Retina (tissue), 1 donor: ENCODE data around the gene ADAMTS20.
A peak's percentile ranks its signal among the peaks of the same experiment; 100 is the strongest.
"Not testable (repeated sequence)": the region's sequence is repeated elsewhere in the genome, so short reads cannot be mapped to it uniquely, and the experiment has no call there.

ENCODE experiments used
- DNase-seq: peaks from one replicate; pipeline ENCODE4 v3.0.0-alpha.2; 2016

The ADAMTS20 gene

DNA sequence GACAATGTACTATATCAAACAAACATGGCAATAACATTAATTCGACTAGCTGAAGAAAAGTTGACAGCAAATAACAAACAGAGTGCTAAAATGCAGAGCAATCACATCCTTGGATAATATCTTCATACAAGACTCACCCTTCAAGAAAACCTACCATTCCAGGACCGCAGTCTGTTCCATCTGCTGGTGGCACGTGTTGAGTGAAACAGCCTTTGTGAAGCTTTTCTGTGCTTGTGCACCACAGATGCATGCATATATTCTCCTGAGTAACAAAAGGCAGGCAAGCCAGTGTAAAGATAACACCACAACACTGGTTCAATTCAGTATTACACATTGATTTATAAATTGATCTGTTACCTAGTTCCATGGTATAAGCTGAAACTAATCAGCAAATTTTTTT lies 89.3 kb downstream of the ADAMTS20 start:
- no peak for DNase-seq

DNA sequence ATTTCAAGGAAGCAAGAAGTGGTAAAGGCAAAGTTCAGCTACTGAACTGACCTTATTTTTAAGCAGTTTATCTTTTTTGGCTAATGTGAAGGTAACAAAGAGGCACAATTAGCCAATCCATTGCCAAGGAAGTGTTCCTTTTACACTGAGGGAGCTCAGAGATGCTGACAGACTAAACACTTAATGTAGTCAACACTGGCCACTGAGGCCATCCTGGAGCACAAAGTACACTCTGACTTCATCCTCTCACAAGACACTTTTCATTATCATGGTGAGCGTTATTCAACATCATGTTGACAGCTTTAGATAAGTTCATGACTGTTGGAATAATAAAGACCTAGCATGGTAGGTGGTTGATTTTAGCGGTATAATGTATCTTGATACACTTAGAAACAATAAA lies 89.9 kb downstream of the ADAMTS20 start:
- no peak for DNase-seq

DNA sequence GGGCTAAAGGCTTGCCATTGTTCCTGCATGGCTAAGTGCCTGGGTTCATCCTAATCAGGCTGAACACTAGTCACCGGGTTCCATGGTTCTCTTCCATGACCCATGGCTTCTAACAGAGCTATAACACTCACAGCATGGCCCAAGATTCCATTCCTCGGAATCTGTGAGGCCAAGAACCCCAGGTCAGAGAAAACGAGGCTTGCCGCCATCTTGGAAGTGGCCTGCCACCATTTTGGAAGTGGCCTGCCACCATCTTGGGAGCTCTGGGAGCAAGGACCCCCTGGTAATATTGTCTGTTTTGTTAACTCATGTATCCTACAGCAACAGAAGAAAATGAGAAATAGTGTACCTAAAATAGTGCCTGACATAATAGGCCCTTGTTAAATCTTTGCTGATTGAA lies 92.7 kb downstream of the ADAMTS20 start:
- DNase-seq = no peak

DNA sequence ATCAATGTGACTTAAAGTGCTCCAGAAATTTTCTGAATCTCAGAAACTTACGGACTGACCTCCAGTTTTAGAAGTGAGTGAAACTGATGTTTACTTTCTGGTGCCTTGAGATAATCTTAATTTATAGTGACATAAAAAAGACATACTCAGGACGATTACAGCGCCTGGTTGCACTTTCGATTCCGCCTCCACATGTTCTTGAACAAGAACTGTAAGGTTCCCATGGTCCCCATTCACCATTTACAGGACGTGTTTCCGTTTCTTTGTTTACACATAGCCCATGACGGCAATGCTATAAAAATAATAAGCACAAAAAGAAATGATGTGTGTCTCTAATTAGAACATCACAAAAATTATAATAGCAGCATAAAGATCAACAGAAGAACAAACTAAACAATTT lies 98.2 kb downstream of the ADAMTS20 start:
- no peak for DNase-seq

DNA sequence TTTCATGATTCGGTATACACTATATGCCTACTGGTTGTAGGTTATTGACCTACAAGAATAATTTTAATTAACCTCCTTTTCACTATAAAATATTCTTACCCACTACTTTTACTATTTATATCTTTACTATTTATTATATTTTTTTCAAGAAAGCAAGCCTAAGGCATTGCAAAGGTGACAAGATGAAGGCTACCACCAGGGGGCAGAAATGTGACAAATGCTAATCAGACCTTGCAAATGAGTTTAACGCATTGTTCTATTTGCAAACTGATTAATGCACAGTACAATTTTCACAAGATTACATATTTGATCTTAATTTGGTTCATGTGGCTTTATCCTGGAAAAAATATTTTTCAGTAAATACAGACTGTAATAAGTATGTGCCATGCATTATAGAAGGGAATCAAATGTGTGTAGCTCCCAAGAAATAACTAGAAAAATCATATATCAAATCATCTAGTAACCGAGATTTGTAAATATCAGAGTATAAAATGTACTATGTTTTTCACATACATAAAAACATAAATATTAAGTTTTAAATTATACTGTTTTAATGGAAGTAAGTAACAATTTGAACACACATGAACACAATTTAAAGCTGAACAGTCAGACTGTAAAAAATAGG lies 107.0 kb downstream of the ADAMTS20 start:
- DNase-seq = peak; percentile 10

DNA sequence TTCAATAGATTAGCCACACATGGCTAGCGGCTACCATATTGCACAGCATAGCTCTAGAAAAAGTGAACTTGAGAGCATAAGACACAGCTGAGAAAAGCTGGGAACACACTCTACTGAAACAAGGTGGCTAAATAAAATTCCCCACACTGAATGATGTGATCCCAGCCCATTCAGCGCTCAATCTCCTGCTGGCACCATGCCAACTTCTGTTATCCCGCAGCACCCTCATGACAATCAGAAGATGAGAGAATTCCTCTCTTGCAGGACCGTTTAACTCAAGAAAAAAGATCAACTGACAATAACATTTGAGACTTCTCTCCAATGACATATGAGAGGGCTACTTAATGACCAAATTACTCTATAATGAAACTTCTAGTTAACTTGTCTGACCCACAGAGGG lies 115.4 kb downstream of the ADAMTS20 start:
- DNase-seq = no peak

DNA sequence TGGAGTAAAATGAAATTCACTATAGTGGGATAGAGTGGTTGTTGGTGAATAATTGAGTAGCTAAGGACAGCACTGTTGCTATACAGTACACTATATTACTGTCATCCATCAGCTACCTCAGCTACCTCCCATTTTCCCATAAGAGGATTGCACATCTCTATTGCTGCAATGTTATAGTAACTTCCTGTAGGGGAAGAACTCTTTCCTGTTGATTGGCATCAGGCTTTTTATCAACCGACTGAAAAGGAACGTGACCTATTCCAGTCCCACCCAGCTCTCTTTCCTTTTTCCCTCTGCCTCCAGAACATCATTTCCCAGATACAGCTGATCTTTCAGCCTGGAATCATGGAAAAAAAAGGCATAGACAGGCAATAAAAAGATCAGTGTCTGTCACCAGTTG lies 117.4 kb downstream of the ADAMTS20 start:
- no peak for DNase-seq

DNA sequence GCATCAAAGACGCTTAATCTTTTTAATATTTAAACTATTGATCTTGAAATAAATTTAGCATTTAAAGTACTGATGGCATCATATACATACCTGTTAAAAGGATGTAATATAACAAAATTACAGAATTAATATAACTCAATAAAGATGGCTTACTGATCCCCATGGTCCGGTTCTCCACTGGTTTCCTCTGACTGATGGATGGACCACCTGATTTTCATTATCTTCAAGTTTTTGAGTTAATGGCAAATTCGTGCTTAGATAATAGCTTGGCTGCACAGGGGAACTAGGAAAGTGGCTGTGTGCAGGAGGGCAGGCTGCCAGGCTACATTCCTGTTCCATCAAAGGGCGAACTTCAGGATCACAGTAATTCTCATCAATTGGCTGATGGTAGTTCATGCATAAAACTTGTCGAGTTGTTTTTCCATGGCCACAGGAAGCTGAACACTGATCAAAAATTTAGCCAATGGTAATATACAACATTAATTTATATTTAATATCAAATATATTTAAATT lies 123.9 kb downstream of the ADAMTS20 start:
- no peak for DNase-seq

DNA sequence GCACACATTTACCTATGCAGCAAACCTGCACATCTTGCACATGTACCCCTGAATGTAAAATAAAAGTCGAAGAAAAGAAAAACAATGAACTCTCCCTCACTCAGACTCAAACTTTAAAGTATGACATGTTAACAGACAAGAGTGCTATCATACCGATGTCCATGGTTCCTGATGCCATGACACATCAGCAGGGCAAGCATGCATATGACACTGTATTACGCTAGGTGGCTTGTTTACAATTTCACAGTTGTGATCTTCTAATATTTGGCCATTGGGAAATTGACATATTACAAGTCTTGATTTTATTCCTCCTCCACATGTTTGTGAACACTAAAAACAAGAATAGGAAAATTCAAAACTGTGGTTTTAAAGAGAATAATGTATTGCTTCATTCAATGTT lies 126.6 kb downstream of the ADAMTS20 start:
- DNase-seq = no peak

DNA sequence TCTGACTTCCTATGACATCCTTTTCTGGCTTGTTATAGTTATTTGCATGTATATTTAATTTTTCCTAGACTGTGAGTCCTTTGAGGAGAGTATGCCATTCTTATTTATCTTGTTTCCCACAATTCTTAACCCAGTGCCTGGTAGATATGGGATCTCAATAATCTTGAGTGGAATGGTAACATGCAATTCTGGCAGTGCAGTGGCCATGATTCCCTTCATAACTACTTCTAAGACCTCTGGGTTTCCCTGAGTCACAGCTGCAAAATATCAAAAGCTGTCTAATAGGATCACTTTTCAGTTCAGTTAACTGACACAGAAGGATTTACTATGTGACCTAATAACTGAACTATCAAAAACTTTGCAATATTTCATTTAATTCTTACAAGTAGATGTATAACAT lies 135.0 kb downstream of the ADAMTS20 start:
- no peak for DNase-seq

DNA sequence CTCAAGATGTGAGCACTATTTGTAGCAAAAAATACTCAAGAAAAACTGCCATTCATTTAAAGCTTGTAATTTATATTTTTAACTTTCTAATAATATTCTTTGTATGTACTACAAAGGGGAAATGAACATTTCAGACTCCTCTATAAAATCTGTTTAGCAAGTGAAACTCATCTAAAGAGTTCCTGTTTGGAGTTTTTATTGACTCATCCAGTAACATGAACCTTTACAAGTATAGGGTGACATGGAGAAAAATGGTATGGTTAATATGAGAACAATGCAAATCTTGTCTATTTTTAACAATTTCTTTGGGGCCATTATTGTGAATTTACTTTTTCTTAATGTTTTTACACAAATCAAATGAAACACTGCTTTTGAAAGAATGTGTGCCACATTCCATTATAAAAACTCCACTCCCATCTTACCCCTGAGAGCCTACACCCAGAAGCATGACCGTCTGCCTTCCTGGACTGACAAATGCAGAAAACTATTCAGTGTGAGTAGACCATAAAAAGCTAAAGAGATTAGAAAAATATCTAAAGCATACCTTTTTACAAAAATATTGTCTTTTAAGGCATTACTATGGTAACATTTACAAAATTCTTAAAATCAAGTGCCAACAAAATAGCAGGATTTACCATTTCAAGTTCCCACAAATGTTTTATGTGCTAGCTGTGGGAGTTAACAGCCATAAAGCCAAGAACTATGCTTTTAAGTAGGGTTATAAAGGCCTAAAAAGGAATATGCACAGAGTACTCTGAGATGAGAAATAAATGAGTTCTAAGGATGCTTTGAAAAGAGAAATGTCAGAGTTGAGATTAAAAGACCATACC lies 144.0 kb downstream of the ADAMTS20 start:
- DNase-seq = no peak

DNA sequence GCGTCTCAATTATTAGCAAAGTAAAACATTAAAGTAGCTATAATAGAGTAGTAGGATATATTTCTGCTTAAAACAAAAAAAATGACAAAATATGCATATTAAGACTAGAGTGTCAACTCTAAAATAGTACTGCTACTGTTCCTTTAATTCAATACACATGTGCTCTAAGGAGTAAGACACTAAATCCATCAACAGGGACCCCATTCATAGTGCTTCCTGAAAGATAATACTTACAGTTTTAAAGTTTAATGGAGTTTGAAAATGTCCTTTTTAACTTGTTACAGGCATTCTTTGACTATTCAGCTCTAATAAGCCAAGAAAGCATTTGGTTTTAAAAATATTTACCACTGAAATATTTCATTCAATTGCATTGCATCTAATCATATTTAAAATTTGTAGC lies 145.2 kb downstream of the ADAMTS20 start:
- no peak for DNase-seq

DNA sequence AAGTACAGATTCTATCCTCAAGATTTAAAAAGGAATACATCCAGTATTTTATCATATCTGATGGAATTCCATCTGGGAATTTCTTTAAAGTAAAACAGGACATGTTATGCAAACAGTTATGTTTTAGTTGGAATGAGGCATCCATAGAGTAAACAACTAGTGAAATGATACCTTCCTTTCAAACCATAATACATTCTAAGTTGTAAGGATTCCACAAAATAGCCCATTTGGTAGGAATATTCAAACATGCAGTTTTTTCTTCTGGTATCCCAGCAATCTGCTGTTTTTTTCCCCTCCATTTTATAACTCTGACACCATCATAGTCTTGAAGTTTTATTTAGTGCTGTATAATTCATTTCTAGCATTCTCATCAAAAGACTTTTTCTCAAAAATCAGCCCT lies 149.6 kb downstream of the ADAMTS20 start:
- no peak for DNase-seq

DNA sequence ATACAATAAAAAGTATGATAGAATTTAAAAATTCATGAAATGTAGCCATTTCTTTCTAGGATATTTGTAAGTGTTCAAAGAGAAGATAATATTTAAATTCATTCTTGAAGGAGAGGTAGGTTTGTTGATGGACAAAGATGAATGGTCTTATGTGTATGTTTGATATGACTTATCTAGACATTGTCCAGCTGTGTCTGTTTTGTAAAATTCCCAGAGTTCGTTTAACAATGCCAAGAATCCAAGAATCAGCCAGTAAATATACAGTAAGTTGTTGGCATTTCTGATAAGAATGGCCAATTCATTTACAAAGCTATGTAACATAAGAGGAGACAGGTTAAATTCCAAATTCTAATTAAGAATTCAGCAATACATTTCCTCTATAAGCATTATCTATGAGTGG lies 150.9 kb downstream of the ADAMTS20 start:
- no peak for DNase-seq

DNA sequence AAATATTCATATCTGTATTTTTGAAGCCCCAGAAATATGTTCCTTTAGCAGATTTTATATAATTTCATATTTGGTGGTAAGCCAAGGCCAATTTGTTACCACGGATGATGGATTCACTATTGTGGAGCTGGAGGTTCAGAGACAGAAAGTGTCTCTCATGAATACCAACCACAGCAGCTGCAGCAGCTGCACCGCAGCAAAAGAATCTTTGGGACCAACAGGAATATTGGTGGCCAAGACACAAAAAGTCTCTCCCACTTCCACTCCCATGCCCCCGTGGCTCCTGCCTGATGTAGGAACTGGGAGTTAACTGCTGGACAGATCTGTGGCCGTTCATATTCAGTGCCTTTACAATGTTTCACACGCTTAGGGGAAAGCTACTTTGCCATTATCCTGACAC lies 155.3 kb downstream of the ADAMTS20 start:
- no peak for DNase-seq

DNA sequence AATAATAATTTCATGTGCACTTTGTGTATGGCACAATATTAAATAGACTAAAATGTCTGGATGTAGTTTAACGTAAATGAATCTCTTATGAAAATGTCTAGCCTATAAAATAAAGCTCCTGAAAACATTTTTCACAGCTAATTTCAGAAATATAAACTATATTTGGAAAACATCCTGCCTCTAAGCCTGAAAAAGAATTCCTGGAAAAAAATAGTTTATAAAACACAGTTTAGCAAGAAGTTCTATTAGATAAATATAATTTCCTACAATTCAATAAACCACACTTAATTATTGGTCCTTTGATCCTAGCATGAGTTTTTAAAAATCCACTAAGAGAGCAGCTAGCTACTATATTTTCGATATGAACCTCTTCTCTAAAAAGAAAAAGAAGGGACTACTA lies 159.9 kb downstream of the ADAMTS20 start:
- DNase-seq = no peak

DNA sequence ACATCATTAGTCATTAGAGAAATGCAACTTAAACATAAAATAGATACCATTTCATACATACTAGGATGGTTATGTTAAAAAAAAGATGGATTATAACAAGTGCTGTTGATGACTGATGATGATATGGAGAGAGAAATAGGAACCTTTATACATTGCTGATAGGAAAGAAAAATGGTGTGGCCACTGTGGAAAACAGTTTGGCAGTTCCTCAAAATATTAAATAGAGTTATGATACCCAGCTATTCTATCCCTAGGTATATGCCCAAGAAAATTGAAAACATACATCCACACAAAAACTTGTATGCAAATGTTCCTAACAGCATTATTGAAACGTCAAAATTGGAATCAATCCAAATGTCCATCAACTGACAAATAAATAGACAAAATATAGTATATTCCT lies 170.1 kb downstream of the ADAMTS20 start:
- DNase-seq = no peak

DNA sequence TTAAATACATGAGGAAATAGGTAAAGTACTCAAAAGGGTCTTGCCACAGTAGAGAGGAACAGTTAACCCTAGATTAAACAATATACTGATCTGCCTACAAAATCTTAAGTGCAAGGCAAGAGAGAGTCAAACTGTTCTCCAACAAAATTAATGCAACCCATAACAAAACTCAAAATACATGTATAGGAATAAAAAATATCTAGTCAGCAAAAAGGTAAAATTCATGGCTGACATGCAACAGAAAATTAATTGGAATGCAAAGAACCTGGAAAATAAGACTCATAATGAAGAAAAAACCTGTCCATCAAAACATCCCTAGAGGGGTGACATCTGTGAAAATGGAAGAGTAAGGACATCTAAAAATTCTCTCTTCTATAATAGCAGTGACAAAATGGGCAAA lies 173.6 kb downstream of the ADAMTS20 start:
- no peak for DNase-seq

DNA sequence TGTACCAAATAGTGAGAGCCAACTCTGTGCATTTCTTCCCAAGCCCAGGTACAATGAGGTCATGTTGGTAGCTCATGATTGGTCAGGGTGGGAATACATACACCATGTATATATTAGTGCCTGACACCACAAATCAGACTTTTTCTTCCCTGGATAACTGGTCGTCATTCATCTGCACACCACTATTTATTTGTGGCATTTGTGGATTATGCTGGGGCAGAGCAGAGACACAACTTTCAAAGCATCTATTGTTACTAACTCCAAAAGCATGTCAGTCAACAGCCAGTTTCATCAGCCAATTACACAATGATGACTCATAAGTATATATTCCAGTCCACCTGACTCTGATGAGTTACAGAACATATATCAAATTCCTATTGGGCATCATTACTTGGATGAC lies 181.7 kb downstream of the ADAMTS20 start:
- no peak for DNase-seq

DNA sequence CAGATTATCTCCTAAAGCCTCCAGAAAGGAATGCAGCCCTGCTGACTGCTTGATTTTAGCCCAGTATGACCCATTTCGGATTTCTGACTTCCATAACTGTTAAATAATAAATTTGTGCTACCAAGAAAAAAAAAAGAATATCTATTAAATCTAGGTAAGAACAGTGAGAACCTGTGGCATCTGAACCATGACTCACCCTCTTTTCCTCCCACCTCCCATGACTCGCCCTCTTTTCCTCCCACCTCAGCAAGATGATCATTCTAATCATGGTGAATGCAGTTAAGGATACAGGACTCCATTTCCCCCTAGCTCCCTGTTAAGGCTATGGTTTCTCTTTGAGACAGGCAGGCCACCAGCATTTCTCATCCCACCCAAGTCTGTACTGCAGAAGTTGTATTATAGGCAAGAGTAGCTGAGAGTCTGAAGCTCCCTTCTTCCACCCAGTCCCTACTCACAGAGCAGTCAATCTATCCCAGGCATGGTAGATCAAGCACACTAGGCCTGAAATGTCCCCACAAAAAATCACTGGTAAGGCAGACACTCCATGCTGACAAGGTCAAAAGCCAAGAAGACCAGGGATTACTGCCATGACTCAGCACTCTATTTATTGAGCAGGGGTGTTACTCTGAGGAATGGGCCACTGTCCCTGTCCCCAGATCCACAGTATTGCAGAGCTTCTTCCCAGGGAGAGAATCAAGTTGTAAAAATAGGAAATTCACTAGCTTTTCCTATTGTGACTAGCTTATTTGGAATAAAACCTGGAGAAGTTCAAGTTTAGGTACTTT lies 188.9 kb downstream of the ADAMTS20 start:
- no peak for DNase-seq

DNA sequence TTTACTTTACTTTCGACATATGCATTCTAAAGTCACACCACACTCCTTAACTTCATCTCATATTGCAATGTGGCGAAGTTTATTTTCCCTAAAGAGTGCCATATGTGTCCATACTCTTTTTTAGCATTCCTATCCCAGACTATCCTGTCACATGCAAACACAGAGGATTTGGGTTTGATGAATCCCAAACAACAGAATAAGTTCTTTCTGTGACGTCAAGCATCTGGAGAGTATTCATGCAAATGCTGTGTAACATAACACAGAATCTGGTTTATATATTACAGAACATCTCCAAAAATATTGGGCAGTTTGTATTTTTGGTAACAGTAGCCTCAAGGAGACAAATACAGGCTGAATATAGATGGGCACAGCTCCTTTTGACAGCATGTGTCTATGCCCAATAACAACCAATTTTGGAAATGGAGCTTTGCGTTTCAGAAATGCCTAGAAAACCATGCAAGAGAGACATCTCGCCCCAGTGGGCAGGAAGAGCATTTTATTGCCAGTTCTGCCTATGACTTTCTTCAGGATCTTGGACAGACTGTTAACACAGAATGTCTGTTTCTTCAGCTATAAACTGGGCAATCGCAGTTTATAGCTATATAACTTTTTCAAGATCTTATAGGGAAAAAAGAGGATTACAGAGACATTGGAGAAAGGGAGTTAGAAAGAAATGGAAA lies 190.8 kb downstream of the ADAMTS20 start:
- DNase-seq = no peak

DNA sequence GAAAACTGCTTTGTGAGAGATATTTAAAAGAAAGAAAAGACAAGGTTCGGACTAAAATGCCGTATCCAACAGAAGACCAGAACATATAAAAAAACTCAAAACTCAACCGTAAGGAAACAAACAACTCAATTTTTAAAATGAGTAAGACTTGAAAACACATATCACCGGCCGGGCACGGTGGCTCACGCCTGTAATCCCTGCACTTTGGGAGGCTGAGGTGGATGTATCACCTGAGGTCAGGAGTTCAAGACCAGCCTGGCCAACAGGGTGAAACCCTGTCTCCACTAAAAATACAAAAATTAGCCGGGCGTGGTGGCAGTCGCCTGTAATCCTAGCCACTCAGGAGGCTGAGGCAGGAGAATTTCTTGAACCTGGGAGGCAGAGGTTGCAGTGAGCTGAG lies 192.0 kb downstream of the ADAMTS20 start:
- not testable (repeated sequence) for DNase-seq

DNA sequence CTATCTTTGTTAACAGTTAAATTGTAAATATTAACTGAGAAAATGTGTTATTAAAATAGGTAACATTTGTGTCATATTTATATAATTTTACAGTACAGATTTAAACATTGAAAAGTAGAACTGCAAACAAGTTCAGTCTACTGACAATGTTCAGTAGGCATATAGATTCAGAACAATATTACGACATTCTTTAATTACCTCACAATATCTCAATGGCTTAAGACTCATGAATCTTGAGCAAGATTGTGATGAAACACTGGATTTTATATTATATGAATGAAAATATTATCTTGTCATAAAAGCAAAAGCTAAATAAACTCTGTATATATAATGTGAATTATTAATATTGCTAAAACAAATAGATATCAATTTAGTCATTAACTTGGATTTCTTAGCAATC lies 194.9 kb downstream of the ADAMTS20 start:
- DNase-seq = no peak
